Islet precursor cell (in vitro differentiated cells): Measurements from ENCODE around the gene GPI.

Experiments
- DNase-seq: peaks from one replicate; pipeline ENCODE4 v3.0.0-alpha.2; 2018

GPI gene

GRCh38 chr19:34405892-34406660, 41.1 kb downstream of the GPI start:
- no peak for DNase-seq

DNA sequence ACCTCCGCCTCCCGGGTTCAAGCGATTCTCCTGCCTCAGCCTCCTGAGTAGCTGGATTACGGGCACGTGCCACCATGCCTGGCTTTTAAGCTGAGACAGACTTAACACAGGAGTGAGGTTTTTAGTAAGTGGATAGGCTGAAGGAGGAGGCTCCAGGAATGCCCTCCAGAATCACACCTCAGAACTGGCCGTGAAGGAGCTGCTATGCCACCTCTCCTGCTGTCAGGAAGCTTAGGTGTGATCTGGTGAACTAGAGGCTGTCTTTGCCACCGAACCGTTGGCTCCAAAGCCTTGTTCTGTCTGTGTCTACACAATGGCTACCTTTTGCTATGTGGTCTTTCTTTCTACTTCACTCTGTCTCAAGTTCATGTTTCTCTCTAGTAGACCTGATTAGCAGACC, 43.4 kb downstream of the GPI start:
- DNase-seq = no peak

DNA sequence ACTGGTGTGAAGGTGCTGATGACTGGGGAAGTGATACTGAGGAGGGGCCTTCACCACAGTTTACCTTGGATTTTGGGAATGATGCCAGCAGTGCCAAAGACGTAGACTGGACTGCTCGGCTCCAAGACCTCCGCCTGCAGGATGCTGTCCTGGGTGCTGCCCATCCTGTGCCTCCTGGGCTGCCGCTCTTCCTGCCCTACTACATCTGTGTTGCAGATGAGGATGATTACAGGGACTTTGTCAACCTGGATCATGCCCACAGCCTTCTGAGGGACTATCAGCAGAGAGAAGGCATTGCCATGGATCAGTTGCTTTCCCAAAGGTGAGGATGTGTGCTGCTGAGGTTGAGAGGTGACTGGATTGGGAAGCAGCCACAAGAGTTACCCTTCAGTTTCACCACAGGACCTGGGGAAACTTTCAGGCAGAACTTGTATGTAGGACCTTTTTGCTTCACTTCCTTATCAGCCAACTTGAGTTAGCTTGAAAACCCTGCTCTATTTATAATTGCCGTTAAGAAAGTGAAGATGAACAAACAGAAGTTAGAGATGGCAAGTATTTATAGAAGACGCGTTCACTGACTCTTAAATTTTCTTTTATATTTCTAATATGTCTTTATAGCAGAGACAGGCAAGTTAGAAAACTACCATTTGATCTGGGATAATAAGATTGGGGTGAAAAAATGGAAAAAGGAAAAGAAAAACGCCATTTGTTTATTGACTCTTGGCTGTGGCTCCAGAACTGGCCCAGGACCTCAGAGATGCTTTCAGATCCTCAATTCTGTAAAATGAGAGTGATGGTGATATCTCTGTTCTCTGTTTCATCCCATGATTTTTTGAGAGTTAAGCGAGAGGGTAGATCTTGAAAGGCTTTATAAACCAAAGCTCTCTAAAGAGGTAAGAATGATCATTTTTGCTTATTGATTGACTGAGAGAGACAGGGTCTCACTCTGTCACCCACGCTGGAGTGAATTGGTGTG, 44.5 kb downstream of the GPI start:
- DNase-seq = no peak

GRCh38 chr19:34411216-34411615, 46.2 kb downstream of the GPI start:
- no peak for DNase-seq

- no peak for DNase-seq
These were observed 51.1 kb downstream of the GPI start for GRCh38 chr19:34416021-34416545.

GRCh38 chr19:34418300-34418699, 53.3 kb downstream of the GPI start:
- no peak for DNase-seq

- DNase-seq = peak; percentile 46
These were observed 61.2 kb downstream of the GPI start for GRCh38 chr19:34426096-34426661.

GRCh38 chr19:34428549-34429285, 63.7 kb downstream of the GPI start:
- DNase-seq = no peak

DNA sequence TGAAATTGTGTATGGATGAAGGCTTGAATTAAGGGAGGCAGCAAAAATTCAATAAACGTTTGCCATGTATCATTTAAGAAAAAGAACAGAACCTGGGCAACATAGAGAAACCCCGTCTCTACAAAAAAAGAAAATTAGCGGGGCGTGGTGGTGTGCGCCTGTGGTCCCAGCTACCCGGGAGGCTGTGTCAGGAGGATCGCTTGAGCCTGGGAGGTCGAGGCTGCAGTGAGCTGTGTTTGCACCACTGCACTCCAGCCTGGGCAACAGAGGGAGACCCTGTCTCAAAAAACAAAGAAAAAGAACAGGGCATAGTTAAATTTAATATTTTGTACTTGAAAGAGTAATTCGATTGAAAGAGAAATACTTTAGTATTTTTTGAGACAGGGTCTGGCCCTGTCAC, 64.6 kb downstream of the GPI start:
- no peak for DNase-seq

DNA sequence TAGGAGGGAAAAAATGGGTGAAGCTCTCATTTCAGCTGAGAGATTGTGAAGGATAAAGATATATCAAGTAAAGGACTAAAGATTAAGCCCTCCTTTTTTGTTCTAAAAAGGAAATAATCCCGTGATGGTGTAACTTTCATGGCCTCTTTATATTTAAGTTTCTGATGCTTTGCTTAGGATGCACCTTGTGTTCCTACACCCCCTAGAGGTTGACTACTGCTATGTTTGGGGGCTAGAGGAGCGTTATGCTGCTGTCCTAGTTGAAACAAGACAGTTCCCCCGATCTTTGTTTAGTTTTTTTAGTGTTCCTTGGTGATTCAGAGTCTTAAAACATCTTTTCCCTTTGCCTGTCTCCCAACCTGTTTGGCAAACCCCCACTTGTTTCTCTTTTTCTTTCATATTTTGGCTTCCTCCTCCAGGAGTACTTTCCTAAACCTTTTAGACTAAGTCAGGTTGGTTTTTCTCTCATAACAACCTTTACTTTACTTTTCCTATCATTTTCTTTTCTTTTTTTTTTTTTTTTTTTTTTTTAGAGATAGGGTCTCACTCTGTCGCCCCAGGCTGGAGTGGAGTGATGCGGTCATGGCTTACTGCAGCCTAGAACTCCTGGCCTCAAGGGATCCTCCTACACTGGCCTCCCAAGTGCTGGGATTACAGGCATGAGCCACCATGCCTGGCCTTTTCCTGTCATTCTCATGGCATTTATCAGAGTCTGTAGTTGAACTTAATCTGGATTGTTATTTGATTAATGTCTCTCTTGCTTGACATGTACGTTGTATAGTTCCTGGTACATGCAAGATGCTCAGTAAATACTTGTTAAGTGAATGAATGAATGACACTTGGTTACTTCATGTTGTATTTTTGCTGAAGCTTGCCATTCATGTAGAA, 66.0 kb downstream of the GPI start:
- peak; percentile 63 for DNase-seq

GRCh38 chr19:34431681-34432402, 66.8 kb downstream of the GPI start:
- no peak for DNase-seq

GRCh38 chr19:34432797-34433196, 67.8 kb downstream of the GPI start:
- no peak for DNase-seq

- no peak for DNase-seq
These were observed 71.7 kb downstream of the GPI start for GRCh38 chr19:34436716-34437115.

DNA sequence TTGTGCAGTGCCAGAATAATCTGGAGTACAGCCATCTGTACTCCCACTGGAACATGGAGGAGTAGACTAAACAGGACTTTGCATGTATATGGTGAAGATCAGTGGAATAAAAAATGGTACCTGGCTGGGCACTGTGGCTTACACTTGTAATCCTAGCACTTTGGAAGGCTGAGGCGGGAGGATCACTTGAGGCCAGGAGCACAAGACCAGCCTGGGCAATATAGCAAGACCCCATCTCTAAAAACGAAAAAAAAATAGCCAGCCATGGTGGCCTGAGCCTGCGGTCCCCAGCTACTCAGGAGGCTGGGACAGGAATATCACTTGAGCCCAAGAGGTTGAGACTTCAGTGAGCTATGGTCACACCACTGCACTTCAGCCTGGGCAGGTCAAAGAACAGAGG, 83.2 kb downstream of the GPI start:
- no peak for DNase-seq
